Fibroblast of lung (primary cell): Measurements from ENCODE around the gene RETREG1. TPM values are rescaled to one million over a fixed set of nuclear protein-coding genes. Genes with fewer than 3 reads are reported as not detected.

Experiments
- DNase-seq, 2 donors: peaks; one replicate each; pipeline versions ENCODE4 v3.0.0 to v3.0.0-alpha.2; 2010; ENCODE audit warnings: low read depth in 2 of 2
- H2AFZ ChIP-seq: 2 replicates; pipeline ENCODE4 v1.5.1; 2012; ENCODE audit warnings: low read length, control low read depth, inconsistent platforms
- H3K27ac ChIP-seq: 2 replicates; pipeline ENCODE4 v1.5.1; 2011; ENCODE audit warnings: low read length, control low read depth; ENCODE audit not compliant: insufficient read depth
- H3K27me3 ChIP-seq: 2 replicates; pipeline ENCODE4 v1.5.1; 2011; ENCODE audit warnings: mild to moderate bottlenecking, low read length; ENCODE audit not compliant: control insufficient read depth, insufficient read depth
- H3K36me3 ChIP-seq: 2 replicates; pipeline ENCODE4 v1.5.1; 2011; ENCODE audit warnings: low read length; ENCODE audit not compliant: control insufficient read depth, insufficient read depth
- H3K4me1 ChIP-seq: 2 replicates; pipeline ENCODE4 v1.5.1; 2011; ENCODE audit warnings: low read length; ENCODE audit not compliant: control insufficient read depth, insufficient read depth; ENCODE audit errors: extremely low read depth
- H3K4me2 ChIP-seq: 2 replicates; pipeline ENCODE4 v1.5.1; 2011; ENCODE audit warnings: low read length, control low read depth; ENCODE audit not compliant: insufficient read depth; ENCODE audit errors: extremely low read depth
- H3K4me3 ChIP-seq, 4 experiments: fragments of 200-600 bp in 1 of 4; sonication (generic) in 1 of 4; replicated peaks in 1 of 4; 2 replicates each; pipeline ENCODE4 v1.5.1; 2011 to 2016; ENCODE audit warnings: low read length in 4 of 4, low read depth in 3 of 4, mild to moderate bottlenecking in 3 of 4, control low read depth in 2 of 4, inconsistent platforms in 1 of 4, mixed read lengths in 1 of 4; ENCODE audit not compliant: insufficient read depth in 1 of 4; ENCODE audit errors: control extremely low read depth in 1 of 4
- H3K79me2 ChIP-seq: 2 replicates; pipeline ENCODE4 v1.5.1; 2012; ENCODE audit warnings: mild to moderate bottlenecking, low read length, inconsistent platforms; ENCODE audit not compliant: control insufficient read depth, insufficient read depth
- H3K9ac ChIP-seq: 2 replicates; pipeline ENCODE4 v1.5.1; 2011; ENCODE audit warnings: mild to moderate bottlenecking, low read length, control low read depth; ENCODE audit not compliant: insufficient read depth
- H3K9me3 ChIP-seq: 2 replicates; pipeline ENCODE4 v1.5.1; 2012; ENCODE audit warnings: low read depth, low read length; ENCODE audit not compliant: control insufficient read depth, insufficient read depth
- H4K20me1 ChIP-seq: 2 replicates; pipeline ENCODE4 v1.5.1; 2011; ENCODE audit warnings: low read length; ENCODE audit not compliant: control insufficient read depth, insufficient read depth; ENCODE audit errors: extremely low read depth
- CTCF ChIP-seq, 2 donors: IDR thresholded peaks in 1 of 2; conservative IDR thresholded peaks in 1 of 2; 1 replicate in 1 of 2; 2 replicates in 1 of 2; pipeline ENCODE4 v1.5.1; 2011 to 2012; ENCODE audit warnings: low read length in 2 of 2, control low read depth in 1 of 2, inconsistent platforms in 1 of 2, low read depth in 1 of 2, mild to moderate bottlenecking in 1 of 2
- EZH2 ChIP-seq: IDR thresholded peaks from 2 replicates; pipeline ENCODE4 v1.5.1; 2012; ENCODE audit warnings: low read length, control low read depth, mild to moderate bottlenecking; ENCODE audit errors: missing control alignments
- polyA plus RNA-seq, 2 donors: library from polyadenylated mRNA; depleted of rRNA in 1 of 2; stranded (reverse) in 1 of 2; unstranded in 1 of 2; fragments of >200 nt; gene quantifications; 2 replicates each; pipeline ENCODE4 v1.2.1, GENCODE V29; 2011 to 2012; ENCODE audit warnings: missing spikeins in 1 of 2
- total RNA-seq: library from RNA; depleted of rRNA; stranded (reverse); fragments of >200 nt; gene quantifications from 2 replicates; pipeline ENCODE4 v1.2.1, GENCODE V29; 2014

Gene RETREG1
- total and polyA plus RNA-seq, 2 donors (not counting 1 experiment from before 2014, with no cell fraction given): 0.41 to 0.99 TPM

DNA sequence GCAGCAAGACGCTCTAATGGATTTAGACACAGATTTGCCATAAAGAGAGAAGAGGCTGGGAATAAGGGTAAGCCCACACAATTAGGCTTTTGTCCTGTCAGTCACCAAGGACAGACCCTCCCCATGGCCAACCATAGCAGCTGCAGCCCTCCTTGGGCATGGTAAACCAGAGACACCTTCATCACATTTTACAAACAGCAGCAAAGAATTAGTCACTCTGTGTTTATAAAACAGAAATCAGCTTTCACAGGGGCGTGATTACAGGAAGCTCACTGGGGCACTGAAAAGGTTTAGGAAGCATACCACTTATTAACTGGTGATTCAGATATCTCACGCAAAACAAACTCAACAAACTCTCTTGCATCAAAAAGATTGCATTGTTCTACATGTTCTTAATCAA lies 113.9 kb downstream of the RETREG1 start:
- H3K4me3 ChIP-seq: no peak overlapping the region
- H4K20me1 ChIP-seq: no peaks in the 10 kb centered on the region
- H3K27ac ChIP-seq: no peak overlapping the region
- no peak overlapping the region for H3K4me2 ChIP-seq
- TF ChIP-seq EZH2 (no peak), CTCF (conservative IDR thresholded peaks at IDR 0.05 in 1 of 2, IDR thresholded peaks at IDR 0.05 in 1 of 2; ENCODE audit: low read depth in 1 of 2, low read length in 2 of 2) (no peak)
- H3K4me1 ChIP-seq: no peaks in the 10 kb centered on the region
- no peaks in the 10 kb centered on the region for H3K79me2 ChIP-seq
- peak in 1 of 2 donors; percentile 20 for DNase-seq
- no peaks in the 10 kb centered on the region for H3K36me3 ChIP-seq
- no peaks in the 10 kb centered on the region for H3K27me3 ChIP-seq
- H2AFZ ChIP-seq: no peak overlapping the region
- no peak overlapping the region for H3K9ac ChIP-seq
- no peaks in the 10 kb centered on the region for H3K9me3 ChIP-seq

DNA sequence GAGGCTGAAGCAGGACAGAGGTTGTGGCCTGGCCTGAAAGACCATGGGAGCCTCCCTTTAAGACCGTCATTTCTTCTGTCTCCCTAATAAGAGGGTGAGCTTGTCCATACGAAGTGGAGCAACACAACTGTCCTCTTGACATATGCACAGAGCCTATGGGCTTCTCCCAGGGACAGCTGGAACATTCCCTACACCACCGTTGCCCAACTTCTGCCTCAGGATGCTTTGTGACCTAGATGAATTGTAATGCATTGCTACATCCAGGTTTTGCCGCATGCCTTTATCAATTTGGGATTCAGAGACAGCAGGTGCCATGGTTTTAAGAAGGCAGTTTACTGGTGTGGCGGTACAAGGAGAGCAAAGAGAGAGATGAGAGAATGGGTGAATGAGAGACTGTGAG lies 116.8 kb downstream of the RETREG1 start:
- H3K9ac ChIP-seq: no peak overlapping the region
- no peak for DNase-seq
- H4K20me1 ChIP-seq: no peaks in the 10 kb centered on the region
- no peaks in the 10 kb centered on the region for H3K4me1 ChIP-seq
- H3K9me3 ChIP-seq: no peaks in the 10 kb centered on the region
- H3K36me3 ChIP-seq: no peaks in the 10 kb centered on the region
- H3K27me3 ChIP-seq: no peaks in the 10 kb centered on the region
- H3K4me2 ChIP-seq: no peak overlapping the region
- no peaks in the 10 kb centered on the region for H3K79me2 ChIP-seq
- no peak for TF ChIP-seq CTCF (conservative IDR thresholded peaks at IDR 0.05 in 1 of 2, IDR thresholded peaks at IDR 0.05 in 1 of 2; ENCODE audit: low read depth in 1 of 2, low read length in 2 of 2)
- TF ChIP-seq EZH2: no peak
- no peak overlapping the region for H3K4me3 ChIP-seq
- no peak overlapping the region for H3K27ac ChIP-seq
- H2AFZ ChIP-seq: no peak overlapping the region

- TF ChIP-seq CTCF (conservative IDR thresholded peaks at IDR 0.05 in 1 of 2, IDR thresholded peaks at IDR 0.05 in 1 of 2; ENCODE audit: low read depth in 1 of 2, low read length in 2 of 2) (no peak), EZH2 (no peak)
- no peak overlapping the region for H2AFZ ChIP-seq
- H3K4me1 ChIP-seq: peaks cover 3% of the 10 kb centered on the region
- no peak overlapping the region for H3K4me3 ChIP-seq
- no peak overlapping the region for H3K9ac ChIP-seq
- no peaks in the 10 kb centered on the region for H4K20me1 ChIP-seq
- no peak for DNase-seq
- H3K9me3 ChIP-seq: no peaks in the 10 kb centered on the region
- no peak overlapping the region for H3K27ac ChIP-seq
- H3K79me2 ChIP-seq: no peaks in the 10 kb centered on the region
- no peaks in the 10 kb centered on the region for H3K36me3 ChIP-seq
- H3K27me3 ChIP-seq: no peaks in the 10 kb centered on the region
- H3K4me2 ChIP-seq: no peak overlapping the region
These were observed 119.3 kb downstream of the RETREG1 start for GRCh38 chr5:16497546-16497945.
